ENCODE measurements around the gene TIMM21.

- no peak for TF ChIP-seq POLR2A (IDR thresholded peaks at IDR 0.05)
- TF ChIP-seq, protein P1, sequence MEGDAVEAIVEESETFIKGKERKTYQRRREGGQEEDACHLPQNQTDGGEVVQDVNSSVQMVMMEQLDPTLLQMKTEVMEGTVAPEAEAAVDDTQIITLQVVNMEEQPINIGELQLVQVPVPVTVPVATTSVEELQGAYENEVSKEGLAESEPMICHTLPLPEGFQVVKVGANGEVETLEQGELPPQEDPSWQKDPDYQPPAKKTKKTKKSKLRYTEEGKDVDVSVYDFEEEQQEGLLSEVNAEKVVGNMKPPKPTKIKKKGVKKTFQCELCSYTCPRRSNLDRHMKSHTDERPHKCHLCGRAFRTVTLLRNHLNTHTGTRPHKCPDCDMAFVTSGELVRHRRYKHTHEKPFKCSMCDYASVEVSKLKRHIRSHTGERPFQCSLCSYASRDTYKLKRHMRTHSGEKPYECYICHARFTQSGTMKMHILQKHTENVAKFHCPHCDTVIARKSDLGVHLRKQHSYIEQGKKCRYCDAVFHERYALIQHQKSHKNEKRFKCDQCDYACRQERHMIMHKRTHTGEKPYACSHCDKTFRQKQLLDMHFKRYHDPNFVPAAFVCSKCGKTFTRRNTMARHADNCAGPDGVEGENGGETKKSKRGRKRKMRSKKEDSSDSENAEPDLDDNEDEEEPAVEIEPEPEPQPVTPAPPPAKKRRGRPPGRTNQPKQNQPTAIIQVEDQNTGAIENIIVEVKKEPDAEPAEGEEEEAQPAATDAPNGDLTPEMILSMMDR (IDR thresholded peaks at IDR 0.05): no peak
Observed at GRCh38 chr18:74108460-74108859, 39.9 kb upstream of the TIMM21 start.

Data from body of pancreas (tissue), 4 donors.